H7 (cell line): ENCODE results near the gene ZNF438. TPM values are rescaled to one million over a fixed set of nuclear protein-coding genes. Genes with fewer than 3 reads are reported as not detected.
"Not testable (repeated sequence)": the region's sequence is repeated elsewhere in the genome, so short reads cannot be mapped to it uniquely, and the experiment has no call there.

Experiments used
- DNase-seq: peaks from one replicate; pipeline ENCODE4 v3.0.0; 2012
- H3K27me3 ChIP-seq: 2 replicates; pipeline ENCODE4 v1.6.0; 2011; ENCODE audit warnings: mild to moderate bottlenecking, low read length; ENCODE audit not compliant: control insufficient read depth, insufficient read depth
- H3K36me3 ChIP-seq: replicated peaks from 2 replicates; pipeline ENCODE4 v1.5.1; 2011; ENCODE audit warnings: low read length; ENCODE audit not compliant: control insufficient read depth, insufficient read depth
- H3K4me3 ChIP-seq: 2 replicates; pipeline ENCODE4 v1.5.1; 2011; ENCODE audit warnings: low read depth, mild to moderate bottlenecking, control low read depth, low read length, moderate library complexity; ENCODE audit not compliant: insufficient read depth
- total RNA-seq: library from RNA; depleted of rRNA; stranded (reverse); fragments of >200 nt; shearing (Covaris generic); gene quantifications from 2 replicates; pipeline ENCODE4 v1.2.3, GENCODE V29; 2014

Gene ZNF438
- total RNA-seq, 1 experiment from 2014 or later, result 2.3 TPM

DNA sequence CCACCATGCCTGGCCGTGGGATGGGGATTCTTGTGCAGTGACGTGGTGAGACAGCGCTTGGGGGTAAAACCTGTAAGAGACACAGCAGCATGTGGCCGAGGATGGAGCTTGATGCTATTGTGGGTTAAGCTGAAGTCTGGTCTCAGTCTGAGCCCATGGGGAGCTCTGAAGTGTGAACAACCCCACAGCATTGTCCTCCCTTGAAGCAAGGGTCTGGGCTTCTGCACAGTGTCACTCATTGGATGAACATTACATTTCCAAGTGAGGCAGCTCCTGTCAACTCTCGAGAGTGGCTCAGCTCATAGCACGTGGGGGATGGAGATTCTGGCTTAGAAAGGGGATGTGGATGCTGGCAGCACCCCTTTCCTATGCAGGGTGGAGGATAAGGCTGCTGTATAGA, 32.2 kb upstream of the ZNF438 start:
- Histone ChIP-seq H3K4me3 (no peak overlapping the region), H3K27me3 (no peaks in the 10 kb centered on the region), H3K36me3 (no peaks in the 10 kb centered on the region)
- DNase-seq, result no peak

DNA sequence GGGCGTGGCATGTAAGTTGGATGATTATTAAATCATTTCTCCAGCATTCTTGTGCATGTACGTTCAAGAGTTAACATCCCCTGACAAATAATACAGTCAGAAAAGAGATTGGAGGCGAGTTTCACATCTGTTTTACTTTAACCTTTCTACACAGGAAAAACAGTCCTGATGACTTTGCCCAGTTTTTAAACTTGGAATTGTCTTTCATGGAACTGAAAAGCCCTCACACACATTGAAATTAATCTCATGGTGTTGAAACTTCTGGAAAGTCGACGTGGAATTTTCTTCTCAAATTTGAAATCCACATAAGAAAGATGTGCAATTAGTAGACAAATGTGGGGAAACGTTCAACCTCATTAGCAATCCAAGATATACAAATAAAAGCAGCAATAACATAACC, 31.2 kb upstream of the ZNF438 start:
- Histone ChIP-seq H3K27me3 (no peaks in the 10 kb centered on the region), H3K4me3 (no peak overlapping the region), H3K36me3 (no peaks in the 10 kb centered on the region)
- DNase-seq, result no peak

DNA sequence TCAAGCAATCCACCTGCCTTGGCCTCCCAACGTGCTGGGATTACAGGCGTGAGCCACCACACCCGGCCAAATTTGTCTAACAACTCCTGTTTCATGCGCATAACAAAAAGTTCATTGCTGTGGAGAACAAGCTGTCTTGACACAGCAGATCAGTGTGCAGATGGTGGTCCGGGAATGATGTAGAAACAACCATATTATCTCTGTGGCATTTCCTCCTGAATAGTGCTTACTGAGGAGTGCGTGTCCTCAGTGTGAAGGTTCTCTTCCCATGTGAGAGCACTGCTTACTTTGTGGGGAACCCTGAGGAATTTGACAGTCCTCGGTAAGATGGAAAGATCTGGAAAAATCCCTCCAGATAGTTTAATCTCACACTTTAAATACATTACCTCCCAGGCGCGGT, 30.3 kb upstream of the ZNF438 start:
- no peak for DNase-seq
- Histone ChIP-seq H3K27me3 (no peaks in the 10 kb centered on the region), H3K4me3 (no peak overlapping the region), H3K36me3 (no peaks in the 10 kb centered on the region)

GRCh38 chr10:31058795-31059703, 27.4 kb upstream of the ZNF438 start:
- Histone ChIP-seq H3K36me3 (no peaks in the 10 kb centered on the region), H3K4me3 (no peak overlapping the region), H3K27me3 (no peaks in the 10 kb centered on the region)
- no peak for DNase-seq

GRCh38 chr10:31056678-31057077, 25.0 kb upstream of the ZNF438 start:
- DNase-seq, H3K27me3 ChIP-seq, H3K4me3 ChIP-seq, H3K36me3 ChIP-seq: not testable (repeated sequence)

DNA sequence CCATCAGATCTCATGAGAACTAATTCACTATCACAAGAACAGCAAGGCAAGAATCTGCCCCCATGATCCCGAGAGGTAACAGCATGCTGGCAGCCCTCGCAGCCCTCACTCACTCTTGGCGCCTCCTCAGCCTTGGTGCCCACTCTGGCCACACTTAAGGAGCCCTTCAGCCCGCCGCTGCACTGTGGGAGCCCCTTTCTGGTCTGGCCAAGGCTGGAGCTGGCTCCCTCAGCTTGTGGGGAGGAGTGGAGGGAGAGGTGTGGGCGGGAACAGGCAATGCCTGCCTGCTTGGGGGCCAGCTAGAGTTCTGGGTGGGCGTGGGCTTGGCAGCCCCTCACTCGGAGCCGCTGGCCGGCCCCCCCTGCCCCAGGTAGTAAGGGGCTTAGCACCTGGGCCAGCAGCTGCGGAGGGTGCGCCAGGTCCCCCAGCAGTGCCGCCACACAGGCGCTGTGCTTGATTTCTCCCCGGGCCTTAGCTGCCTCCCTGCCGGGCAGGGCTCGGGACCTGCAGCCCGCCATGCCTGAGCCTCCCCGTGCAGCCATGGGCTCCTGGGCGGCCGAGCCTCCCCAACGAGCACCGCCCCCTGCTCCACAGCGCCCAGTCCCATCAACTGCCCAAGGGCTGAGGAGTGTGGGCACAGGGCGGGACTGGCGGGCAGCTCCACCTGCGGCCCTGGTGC, 24.0 kb upstream of the ZNF438 start:
- Histone ChIP-seq H3K27me3 (no peaks in the 10 kb centered on the region), H3K4me3 (no peak overlapping the region), H3K36me3 (no peaks in the 10 kb centered on the region)
- no peak for DNase-seq

GRCh38 chr10:31051703-31052102, 20.0 kb upstream of the ZNF438 start:
- no peak for DNase-seq
- Histone ChIP-seq H3K27me3 (no peaks in the 10 kb centered on the region), H3K36me3 (no peaks in the 10 kb centered on the region), H3K4me3 (no peak overlapping the region)

DNA sequence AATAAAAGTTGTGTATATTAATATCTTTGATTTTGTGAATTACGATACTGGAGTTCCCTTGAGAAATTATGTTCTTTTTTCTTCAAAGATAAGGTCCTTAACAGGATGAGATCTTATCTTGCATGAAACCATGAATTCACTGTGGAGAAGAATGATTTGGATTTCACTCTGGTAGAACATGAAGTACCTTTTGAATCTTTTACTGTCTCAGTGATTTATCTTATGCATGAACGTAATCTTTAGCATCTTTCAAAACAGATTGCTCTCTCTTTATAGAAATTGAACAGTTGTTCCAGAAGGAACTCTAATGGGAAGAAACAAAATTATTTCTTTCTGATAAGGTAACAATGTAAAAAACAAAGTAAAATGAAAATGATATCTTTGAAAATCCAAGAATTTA, 11.0 kb upstream of the ZNF438 start:
- Histone ChIP-seq H3K4me3 (no peak overlapping the region), H3K36me3 (no peaks in the 10 kb centered on the region), H3K27me3 (no peaks in the 10 kb centered on the region)
- no peak for DNase-seq

GRCh38 chr10:31041011-31041410, 9.3 kb upstream of the ZNF438 start:
- DNase-seq, result no peak
- H3K4me3 ChIP-seq, result no peak overlapping the region
- no peaks in the 10 kb centered on the region for H3K27me3 ChIP-seq
- H3K36me3 ChIP-seq, result no peaks in the 10 kb centered on the region

DNA sequence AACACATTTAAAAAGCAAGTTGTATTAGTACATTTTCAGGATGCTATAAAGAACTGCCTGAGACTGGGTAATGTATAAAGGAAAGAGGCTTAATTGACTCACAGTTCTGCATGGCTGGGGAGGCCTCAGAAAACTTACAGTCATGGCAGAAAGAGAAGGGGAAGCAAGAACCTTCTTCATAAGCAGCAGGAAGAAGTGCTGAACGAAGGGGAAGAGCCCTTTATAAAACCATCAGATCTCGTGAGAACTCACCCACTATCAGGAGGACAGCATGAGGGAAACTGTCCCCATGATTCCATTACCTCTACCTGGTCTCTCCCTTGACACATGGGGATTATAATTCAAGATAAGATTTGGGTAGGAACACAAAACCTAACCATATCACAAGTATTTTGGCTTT, 7.3 kb upstream of the ZNF438 start:
- DNase-seq, H3K27me3 ChIP-seq, H3K4me3 ChIP-seq, H3K36me3 ChIP-seq: not testable (repeated sequence)

- Histone ChIP-seq H3K4me3 (no peak overlapping the region), H3K27me3 (peaks cover 4% of the 10 kb centered on the region; the same call in 1 of the 2 replicates), H3K36me3 (no peaks in the 10 kb centered on the region)
- no peak for DNase-seq
Measured at GRCh38 chr10:31037749-31038148, 6.1 kb upstream of the ZNF438 start.

GRCh38 chr10:31036209-31036608, 4.5 kb upstream of the ZNF438 start:
- peak; percentile 62 for DNase-seq
- Histone ChIP-seq H3K4me3 (no peak overlapping the region), H3K36me3 (no peaks in the 10 kb centered on the region), H3K27me3 (peaks cover 4% of the 10 kb centered on the region; the same call in 1 of the 2 replicates)

GRCh38 chr10:31035266-31035798, 3.7 kb upstream of the ZNF438 start:
- Histone ChIP-seq H3K27me3 (peaks cover 4% of the 10 kb centered on the region), H3K36me3 (no peaks in the 10 kb centered on the region), H3K4me3 (no peak overlapping the region)
- no peak for DNase-seq

GRCh38 chr10:31034098-31034909, 2.6 kb upstream of the ZNF438 start:
- DNase-seq, result no peak
- H3K27me3 ChIP-seq, result peaks cover 4% of the 10 kb centered on the region
- no peak overlapping the region for H3K4me3 ChIP-seq
- H3K36me3 ChIP-seq, result no peaks in the 10 kb centered on the region
